ENCODE measurements around the gene PACC1. TPM values are rescaled to one million over a fixed set of nuclear protein-coding genes. Genes with fewer than 3 reads are reported as not detected.

The PACC1 gene
- total RNA-seq, 1 experiment from 2014 or later = 19.5 TPM

GRCh38 chr1:212317916-212318315, 96.8 kb downstream of the PACC1 start:
- TF ChIP-seq KAT7 (CRISPR knock-in tag; IDR thresholded peaks at IDR 0.05; ENCODE audit: borderline replicate concordance) (no peak), ZNF317 (CRISPR knock-in tag; IDR thresholded peaks at IDR 0.05; ENCODE audit: borderline replicate concordance, low read depth) (no peak), ZNF416 (CRISPR knock-in tag; IDR thresholded peaks at IDR 0.05) (no peak)
- TF ChIP-seq, protein P1, sequence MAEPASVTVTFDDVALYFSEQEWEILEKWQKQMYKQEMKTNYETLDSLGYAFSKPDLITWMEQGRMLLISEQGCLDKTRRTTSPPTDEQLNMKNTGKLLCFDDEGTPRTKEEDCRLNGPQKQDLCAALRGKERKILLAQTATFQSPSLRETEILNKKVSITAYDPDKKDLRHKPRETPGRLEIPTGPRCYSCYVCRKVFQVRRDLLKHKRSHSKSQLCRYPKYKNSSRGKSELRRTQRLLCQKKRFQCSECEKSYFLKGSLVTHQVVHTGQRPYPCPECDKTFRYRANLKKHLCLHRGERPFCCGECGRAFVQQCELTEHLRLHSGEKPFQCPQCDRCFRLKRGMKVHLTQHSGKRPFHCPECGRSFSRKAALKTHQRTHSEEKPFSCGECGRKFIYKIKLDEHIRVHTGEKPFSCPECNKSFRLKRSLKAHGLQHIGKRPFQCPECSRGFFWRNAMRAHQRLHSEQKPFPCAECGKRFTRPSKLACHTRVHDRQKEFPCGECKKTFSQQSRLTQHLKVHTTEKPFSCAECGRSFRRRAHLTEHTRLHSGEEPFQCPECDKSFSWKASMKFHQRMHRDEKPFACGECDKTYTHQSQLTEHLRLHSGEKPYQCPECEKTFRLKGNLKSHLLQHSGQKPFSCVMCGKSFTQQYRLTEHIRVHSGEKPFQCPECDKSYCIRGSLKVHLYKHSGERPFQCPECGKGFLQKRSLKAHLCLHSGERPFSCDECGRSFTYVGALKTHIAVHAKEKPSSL (CRISPR knock-in tag; conservative IDR thresholded peaks at IDR 0.05) = no peak
- TF ChIP-seq, protein P2, sequence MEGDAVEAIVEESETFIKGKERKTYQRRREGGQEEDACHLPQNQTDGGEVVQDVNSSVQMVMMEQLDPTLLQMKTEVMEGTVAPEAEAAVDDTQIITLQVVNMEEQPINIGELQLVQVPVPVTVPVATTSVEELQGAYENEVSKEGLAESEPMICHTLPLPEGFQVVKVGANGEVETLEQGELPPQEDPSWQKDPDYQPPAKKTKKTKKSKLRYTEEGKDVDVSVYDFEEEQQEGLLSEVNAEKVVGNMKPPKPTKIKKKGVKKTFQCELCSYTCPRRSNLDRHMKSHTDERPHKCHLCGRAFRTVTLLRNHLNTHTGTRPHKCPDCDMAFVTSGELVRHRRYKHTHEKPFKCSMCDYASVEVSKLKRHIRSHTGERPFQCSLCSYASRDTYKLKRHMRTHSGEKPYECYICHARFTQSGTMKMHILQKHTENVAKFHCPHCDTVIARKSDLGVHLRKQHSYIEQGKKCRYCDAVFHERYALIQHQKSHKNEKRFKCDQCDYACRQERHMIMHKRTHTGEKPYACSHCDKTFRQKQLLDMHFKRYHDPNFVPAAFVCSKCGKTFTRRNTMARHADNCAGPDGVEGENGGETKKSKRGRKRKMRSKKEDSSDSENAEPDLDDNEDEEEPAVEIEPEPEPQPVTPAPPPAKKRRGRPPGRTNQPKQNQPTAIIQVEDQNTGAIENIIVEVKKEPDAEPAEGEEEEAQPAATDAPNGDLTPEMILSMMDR (IDR thresholded peaks at IDR 0.05) = no peak
- no peak overlapping the region for H3K4me3 Mint-ChIP-seq
- CTCF ChIA-PET = no interaction called here
- DNase-seq (ENCODE audit: low spot score) (no peak), ATAC-seq (no peak)
- H3K27me3 Mint-ChIP-seq (ENCODE audit: low read depth) = no peaks in the 10 kb centered on the region
- peaks cover 26% of the 10 kb centered on the region for H3K4me1 Mint-ChIP-seq
- H3K9me3 Mint-ChIP-seq = peaks cover 4% of the 10 kb centered on the region
- no peak overlapping the region for H3K27ac Mint-ChIP-seq
- POLR2A ChIA-PET = no interaction called here
- peaks cover 14% of the 10 kb centered on the region for H3K36me3 Mint-ChIP-seq

DNA sequence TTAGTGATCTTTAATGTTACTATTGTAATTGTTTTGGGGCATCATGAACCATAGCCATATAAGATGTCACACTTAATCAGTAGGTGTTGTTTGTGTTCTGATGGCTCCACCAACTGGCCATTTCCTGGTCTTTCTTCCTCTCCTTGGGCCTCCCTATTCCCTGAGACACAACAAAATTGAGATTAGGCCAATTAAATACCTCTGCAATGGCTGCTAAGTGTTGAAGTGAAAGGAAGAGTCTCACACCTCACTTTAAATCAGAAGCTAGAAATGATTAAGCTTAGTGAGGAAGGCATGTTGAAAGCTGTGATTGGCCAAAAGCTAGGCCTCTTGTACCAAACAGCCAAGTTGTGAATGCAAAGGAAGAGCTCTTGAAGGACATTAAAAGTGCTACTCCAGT, 98.8 kb downstream of the PACC1 start:
- no peaks in the 10 kb centered on the region for H3K27me3 Mint-ChIP-seq (ENCODE audit: low read depth)
- peaks cover 10% of the 10 kb centered on the region for H3K36me3 Mint-ChIP-seq
- ATAC-seq (peak; percentile 95), DNase-seq (ENCODE audit: low spot score) (peak; percentile 29)
- ChIA-PET POLR2A (no interaction called here), CTCF (interaction anchor here (0.7 to 1.3 kb wide), 7 partner anchors 14 to 280 kb away, joined by 3 to 7 read pairs (median 5); partner anchors contain the start of genes DTL and INTS7)
- peak overlapping the region; percentile 79 for H3K27ac Mint-ChIP-seq
- H3K9me3 Mint-ChIP-seq = peaks cover 4% of the 10 kb centered on the region
- H3K4me3 Mint-ChIP-seq = peak overlapping the region; percentile 37
- H3K4me1 Mint-ChIP-seq = peaks cover 30% of the 10 kb centered on the region
- no peak for TF ChIP-seq ZNF317 (CRISPR knock-in tag; IDR thresholded peaks at IDR 0.05; ENCODE audit: borderline replicate concordance, low read depth)
- TF ChIP-seq MXD4 (CRISPR knock-in tag; IDR thresholded peaks at IDR 0.05; ENCODE audit: borderline replicate concordance) = no peak
- no peak for TF ChIP-seq TP53 (CRISPR knock-in tag; IDR thresholded peaks at IDR 0.05)
- TF ChIP-seq, protein P3, sequence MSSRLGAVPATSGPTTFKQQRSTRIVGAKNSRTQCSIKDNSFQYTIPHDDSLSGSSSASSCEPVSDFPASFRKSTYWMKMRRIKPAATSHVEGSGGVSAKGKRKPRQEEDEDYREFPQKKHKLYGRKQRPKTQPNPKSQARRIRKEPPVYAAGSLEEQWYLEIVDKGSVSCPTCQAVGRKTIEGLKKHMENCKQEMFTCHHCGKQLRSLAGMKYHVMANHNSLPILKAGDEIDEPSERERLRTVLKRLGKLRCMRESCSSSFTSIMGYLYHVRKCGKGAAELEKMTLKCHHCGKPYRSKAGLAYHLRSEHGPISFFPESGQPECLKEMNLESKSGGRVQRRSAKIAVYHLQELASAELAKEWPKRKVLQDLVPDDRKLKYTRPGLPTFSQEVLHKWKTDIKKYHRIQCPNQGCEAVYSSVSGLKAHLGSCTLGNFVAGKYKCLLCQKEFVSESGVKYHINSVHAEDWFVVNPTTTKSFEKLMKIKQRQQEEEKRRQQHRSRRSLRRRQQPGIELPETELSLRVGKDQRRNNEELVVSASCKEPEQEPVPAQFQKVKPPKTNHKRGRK (CRISPR knock-in tag; IDR thresholded peaks at IDR 0.05; ENCODE audit: borderline replicate concordance) = no peak
- no peak for TF ChIP-seq USF2 (CRISPR knock-in tag; IDR thresholded peaks at IDR 0.05)
- TF ChIP-seq CREM (CRISPR knock-in tag; IDR thresholded peaks at IDR 0.05) = no peak
- TF ChIP-seq ZNF671 (CRISPR knock-in tag; IDR thresholded peaks at IDR 0.05) = no peak
- TF ChIP-seq JUN (CRISPR knock-in tag; IDR thresholded peaks at IDR 0.05) = no peak
- no peak for TF ChIP-seq GTF2I (CRISPR knock-in tag; conservative IDR thresholded peaks at IDR 0.05)
- no peak for TF ChIP-seq PRDM15 (CRISPR knock-in tag; IDR thresholded peaks at IDR 0.05)
- TF ChIP-seq NFATC4 (CRISPR knock-in tag; IDR thresholded peaks at IDR 0.05) = no peak
- TF ChIP-seq, protein P4, sequence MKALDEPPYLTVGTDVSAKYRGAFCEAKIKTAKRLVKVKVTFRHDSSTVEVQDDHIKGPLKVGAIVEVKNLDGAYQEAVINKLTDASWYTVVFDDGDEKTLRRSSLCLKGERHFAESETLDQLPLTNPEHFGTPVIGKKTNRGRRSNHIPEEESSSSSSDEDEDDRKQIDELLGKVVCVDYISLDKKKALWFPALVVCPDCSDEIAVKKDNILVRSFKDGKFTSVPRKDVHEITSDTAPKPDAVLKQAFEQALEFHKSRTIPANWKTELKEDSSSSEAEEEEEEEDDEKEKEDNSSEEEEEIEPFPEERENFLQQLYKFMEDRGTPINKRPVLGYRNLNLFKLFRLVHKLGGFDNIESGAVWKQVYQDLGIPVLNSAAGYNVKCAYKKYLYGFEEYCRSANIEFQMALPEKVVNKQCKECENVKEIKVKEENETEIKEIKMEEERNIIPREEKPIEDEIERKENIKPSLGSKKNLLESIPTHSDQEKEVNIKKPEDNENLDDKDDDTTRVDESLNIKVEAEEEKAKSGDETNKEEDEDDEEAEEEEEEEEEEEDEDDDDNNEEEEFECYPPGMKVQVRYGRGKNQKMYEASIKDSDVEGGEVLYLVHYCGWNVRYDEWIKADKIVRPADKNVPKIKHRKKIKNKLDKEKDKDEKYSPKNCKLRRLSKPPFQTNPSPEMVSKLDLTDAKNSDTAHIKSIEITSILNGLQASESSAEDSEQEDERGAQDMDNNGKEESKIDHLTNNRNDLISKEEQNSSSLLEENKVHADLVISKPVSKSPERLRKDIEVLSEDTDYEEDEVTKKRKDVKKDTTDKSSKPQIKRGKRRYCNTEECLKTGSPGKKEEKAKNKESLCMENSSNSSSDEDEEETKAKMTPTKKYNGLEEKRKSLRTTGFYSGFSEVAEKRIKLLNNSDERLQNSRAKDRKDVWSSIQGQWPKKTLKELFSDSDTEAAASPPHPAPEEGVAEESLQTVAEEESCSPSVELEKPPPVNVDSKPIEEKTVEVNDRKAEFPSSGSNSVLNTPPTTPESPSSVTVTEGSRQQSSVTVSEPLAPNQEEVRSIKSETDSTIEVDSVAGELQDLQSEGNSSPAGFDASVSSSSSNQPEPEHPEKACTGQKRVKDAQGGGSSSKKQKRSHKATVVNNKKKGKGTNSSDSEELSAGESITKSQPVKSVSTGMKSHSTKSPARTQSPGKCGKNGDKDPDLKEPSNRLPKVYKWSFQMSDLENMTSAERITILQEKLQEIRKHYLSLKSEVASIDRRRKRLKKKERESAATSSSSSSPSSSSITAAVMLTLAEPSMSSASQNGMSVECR (CRISPR knock-in tag; IDR thresholded peaks at IDR 0.05; ENCODE audit: borderline replicate concordance) = no peak
- no peak for TF ChIP-seq ZNF416 (CRISPR knock-in tag; IDR thresholded peaks at IDR 0.05)
- no peak for TF ChIP-seq NR2C2 (CRISPR knock-in tag; IDR thresholded peaks at IDR 0.05)
- no peak for TF ChIP-seq HMGXB4 (CRISPR knock-in tag; IDR thresholded peaks at IDR 0.05)
